HL-60/S4 treated with phorbol 12-myristate 13-acetate at 8.2 ng/mL for 4 days and 3 days (cell line): ENCODE data around the gene LYSET.
"Not testable (repeated sequence)": the region's sequence is repeated elsewhere in the genome, so short reads cannot be mapped to it uniquely, and the experiment has no call there.

Experiments
- in situ Hi-C: fragments of 300-500 bp; cut with MboI; formaldehyde crosslinking; loops from 2 replicates; pipeline ENCODE4 v1.15.0; 2022; ENCODE audit warnings: low sequenced_read_pairs

Gene LYSET

GRCh38 chr14:93184391-93185348, at the start of gene LYSET, which contains the start of gene MOAP1:
LYSET (plus strand) TSS chr14:93185317; CDS start chr14:93185406, 89 bp downstream.
MOAP1 (minus strand) TSS chr14:93184897; CDS start chr14:93184242, 655 bp downstream.
- in situ Hi-C loops: no loop called here

DNA sequence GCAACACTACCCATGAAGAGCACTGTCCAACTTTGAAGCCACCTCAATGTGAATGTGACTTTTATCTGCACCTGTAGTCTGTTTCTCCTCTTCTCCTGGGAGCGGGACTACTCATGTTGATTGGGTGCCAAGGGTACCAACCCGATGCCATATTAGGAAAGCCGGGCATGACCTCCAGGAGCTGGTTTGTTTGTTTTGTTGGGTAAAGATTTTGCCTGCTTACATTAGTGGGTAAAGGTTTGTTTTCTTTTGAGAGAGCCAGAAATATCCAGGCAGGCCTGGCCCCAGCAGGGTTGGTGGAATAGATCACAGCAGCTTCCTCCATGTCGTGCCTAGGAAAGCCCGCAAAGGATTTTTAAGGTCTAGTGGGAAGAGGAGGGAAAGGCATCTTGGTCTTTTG, 49.7 kb upstream of the LYSET start:
- in situ Hi-C loops: no loop called here

GRCh38 chr14:93136009-93136408, 49.1 kb upstream of the LYSET start:
- in situ Hi-C loops: no loop called here

DNA sequence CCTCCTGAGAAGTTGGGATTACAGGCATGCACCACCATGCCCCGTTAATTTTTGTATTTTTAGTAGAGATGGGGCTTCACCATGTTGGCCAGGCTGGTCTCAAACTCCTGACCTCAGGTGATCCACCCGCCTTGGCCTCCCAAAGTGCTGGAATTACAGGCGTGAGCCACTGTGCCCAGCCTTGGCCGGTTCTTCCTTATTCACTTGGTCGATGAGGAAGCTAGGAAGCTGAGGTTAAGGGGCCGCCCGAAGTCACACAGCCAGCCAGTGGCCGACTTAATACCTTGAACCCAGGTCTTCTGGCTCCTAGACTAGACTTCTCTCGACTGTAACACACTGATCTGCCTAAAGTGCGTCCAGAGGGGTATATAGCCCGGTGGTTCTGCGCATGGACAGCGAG, 48.6 kb upstream of the LYSET start:
- in situ Hi-C loops: not testable (repeated sequence)

- in situ Hi-C loops: no loop called here
Measured at GRCh38 chr14:93137864-93138263, 47.3 kb upstream of the LYSET start.

- in situ Hi-C loops: loop anchor here (10.0 kb wide), 1 partner anchor 168 kb away; no protein-coding TSS in a partner anchor
Measured at GRCh38 chr14:93142854-93143652, 42.1 kb upstream of the LYSET start.

DNA sequence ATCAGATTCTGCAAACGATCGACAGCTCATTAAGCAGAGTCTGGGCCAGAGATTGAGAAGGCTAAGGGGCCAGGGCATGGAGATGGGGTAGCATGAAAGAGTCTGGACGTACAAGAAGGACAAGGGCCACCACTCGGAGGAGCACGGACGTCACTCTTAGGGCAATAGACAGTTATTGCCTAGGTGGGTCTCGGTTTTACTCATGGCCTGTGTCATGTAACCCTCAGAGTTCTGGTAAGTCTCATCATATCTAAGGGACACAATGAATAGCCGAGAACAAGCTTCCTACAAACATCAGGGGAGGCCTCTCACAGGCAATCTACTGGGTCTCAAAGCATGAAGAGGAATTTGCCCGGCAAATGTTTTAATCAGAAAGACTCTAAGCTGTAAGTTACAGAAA, 39.0 kb upstream of the LYSET start:
- in situ Hi-C loops: loop anchor here (10.0 kb wide), 1 partner anchor 171 kb away; no protein-coding TSS in a partner anchor

DNA sequence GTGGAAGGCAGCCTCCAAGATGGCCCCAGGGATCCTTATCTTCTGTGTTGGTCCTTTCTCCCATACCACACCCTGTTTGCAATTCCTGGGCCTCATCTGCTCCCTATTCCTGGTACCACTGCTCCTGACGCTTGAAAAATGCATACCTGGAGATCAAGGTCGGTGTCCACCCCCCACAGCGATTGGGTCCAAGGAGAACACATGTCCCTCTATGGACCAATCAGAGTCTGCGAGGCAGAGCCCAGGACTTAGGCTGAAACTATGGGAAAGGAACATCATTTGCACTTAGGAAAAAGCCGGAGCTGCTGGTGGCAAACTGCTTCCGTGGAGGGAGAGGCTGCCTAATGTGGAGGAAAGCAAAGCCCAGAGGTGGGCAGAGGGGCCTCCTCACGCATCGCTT, 36.1 kb upstream of the LYSET start:
- in situ Hi-C loops: loop anchor here (10.0 kb wide), 1 partner anchor 174 kb away; no protein-coding TSS in a partner anchor

DNA sequence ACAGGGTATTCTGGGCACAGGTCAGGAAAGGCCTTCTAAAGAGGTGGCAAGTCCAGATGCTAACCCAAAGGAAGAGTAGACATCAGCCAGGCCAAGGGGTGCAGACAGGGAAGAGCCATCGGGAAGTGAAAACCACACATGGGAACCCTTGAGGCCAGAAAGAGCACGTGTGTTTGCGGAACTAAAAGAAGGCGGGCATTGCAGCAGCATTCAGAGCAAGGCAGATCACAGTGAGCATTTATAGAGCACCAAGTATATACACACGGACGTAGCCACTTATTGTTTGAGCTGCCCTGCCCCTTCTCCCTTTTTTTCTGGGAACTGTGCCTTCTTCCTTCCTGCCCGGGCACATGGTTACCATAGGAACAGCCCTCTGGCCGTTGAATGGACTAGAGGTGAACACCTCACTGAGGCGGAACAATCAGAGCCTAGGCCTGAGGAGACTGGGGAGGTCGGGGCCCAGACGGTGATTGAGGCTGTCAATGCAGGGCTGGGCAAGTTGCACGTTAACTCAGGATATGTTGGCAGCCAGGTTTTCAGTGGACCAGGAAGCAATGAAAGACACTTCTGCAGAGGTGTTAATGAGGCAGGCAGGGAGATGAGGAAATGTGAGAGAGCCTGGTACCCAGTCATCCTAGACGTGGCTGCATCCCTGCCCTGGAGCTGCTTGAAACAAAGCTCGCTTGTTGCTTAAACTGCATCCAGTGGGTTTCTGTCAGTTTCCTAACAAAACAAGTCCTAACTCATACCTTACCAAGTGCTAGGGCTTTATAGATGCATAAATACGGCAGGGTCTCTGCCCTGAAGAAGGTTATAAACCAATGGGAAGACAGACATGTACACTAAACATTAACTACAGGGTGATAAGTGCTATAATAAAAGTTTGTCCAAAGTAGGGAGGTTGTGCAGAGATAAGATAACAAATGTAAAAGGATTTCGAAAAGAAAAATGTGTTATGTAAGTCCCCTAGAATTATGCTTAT, 34.6 kb upstream of the LYSET start:
- in situ Hi-C loops: no loop called here

- in situ Hi-C loops: no loop called here
Measured at GRCh38 chr14:93153121-93153520, 32.0 kb upstream of the LYSET start.

GRCh38 chr14:93155667-93156066, 29.4 kb upstream of the LYSET start:
- in situ Hi-C loops: no loop called here

DNA sequence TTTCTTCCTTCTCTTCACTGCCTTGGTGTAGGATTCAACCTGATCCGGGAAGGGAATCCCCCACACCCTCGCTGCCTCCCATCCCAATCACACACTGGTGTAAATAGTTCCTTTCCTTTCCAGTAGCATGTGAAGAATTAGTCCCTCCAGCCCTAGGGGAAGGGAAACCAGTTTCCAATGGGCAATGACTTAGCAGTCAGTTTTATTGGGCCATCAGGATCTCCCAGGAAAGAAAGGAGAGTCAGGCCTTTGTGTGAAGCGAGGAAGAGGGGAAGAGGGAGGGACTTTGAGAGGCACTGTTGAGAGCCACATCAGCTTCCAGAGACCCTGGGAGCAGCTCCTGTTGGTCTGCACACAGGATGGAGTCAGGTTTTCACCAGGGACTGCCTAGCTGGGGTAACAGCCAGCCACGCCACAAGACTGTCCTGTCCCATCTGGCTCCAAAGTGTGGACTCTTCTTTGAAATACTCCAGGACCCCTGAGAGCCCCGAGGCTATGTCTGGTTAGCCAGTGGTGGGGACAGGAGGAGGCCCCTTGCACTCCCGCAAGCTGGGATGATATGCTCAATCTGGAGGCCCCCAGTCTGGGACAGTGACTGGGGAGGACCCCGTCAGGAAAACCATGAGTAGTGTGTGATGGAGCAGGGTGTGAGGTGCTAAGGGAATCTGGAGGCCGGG, 28.3 kb upstream of the LYSET start:
- in situ Hi-C loops: no loop called here

DNA sequence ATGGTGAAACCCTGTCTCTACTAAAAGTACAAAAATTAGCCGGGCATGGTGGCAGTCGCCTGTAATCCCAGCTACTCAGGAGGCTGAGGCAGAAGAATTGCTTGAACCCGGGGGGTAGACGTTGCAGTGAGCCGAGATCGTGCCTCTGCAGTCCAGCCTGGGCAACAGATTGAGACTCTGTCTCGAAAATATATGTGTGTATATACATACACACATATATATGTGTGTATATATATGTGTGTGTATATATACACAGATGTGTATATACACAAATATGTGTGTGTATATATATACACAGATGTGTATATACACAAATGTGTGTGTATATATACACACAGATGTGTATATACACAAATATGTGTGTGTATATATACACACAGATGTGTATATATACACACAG, 26.8 kb upstream of the LYSET start:
- in situ Hi-C loops: not testable (repeated sequence)

DNA sequence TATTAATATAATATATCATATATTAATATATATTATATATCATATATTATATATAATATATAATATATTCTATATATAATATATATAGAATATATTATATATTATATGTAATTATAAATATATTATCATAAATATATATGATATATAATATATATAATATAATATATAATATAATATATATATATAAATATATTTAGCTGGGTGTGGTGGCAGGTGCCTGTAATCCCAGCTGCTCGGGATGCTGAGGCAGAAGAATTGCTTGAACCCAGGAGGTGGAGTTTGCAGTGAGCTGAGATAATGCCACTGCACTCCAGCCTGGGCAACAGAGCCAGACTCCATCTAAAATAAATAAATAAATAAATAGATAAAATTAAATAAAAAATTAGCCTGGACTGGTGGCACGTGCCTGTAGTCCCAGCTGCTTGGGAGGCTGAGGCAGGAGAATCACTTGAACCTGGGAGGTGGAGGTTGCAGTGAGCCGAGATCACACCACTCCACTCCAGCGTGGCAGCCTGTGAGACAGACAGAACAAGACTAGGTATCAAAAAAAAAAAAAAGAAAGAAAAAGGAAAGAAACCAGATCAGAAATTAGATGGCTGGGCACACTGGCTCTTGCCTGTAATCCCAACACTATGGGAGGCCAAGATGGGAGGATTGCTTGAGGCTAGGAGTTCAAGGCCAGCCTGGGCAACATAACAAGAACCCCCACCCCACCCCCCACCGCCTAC, 25.3 kb upstream of the LYSET start:
- in situ Hi-C loops: not testable (repeated sequence)

DNA sequence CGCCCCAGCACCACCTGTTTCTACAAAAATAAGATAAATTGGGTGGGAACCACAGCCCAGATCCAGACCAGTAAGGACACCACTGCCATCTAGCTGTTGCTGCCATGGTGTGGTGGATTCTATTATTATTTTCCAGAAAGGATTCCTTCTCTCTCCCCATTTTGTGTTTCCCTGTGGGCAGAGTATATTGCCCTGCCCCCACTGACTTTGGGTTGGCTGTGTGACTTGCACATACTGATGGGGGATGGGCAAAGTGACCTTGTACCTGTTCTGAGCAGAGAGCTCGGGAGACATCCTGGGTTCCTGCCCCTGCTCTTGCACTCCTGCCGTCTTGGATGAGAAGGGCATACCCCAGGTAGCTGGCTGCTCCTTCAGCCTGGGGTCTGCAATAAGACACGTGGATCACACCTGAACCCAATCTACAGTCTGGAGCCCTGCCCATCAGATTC, 24.7 kb upstream of the LYSET start:
- in situ Hi-C loops: no loop called here

DNA sequence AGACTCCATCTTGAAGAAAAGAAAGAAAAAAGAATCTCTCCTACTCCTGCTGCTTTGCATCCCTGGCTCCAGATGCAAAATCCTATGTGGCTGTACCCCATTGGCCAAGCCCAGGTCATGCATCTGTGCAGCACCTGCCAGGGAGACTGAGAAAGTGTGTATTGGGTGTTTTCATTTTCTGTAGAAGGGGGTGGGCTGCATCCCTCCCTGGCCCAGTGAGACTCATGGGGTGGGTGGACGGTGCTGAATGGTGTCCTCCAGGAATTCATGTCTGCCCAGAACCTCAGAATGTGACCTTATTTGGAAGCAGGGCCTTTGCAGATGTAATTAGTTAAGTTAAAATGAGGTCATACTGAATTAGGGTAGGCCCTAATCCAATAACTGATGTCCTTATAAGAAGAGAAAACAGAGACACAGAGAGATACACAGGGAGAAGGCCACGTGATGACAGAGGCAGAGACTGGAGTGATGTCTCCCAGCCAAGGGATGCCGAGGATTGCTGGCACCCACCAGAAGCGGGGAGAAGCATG, 23.6 kb upstream of the LYSET start:
- in situ Hi-C loops: no loop called here

DNA sequence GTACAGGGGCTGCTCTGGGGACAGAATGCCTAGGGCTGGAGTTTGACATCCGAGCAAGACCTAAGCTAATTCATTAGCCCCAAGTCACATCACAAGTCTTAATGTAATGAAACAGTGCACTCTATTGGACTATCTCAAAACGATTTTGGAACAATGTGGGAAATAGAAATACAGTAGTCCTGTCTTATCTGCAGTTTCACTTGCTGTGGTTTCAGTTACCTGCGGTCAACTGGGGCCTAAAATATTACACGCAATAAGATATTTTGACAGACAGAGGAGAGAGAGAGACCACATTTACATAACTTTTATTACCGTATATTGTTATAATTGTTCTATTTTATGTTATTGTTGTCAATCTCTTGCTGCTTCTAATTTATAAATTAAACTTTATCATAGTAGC, 21.6 kb upstream of the LYSET start:
- in situ Hi-C loops: no loop called here
